WTC11 (cell line): ENCODE measurements around the gene KPNB1.

Experiments used
- JUN ChIP-seq: sonication (generic); formaldehyde crosslinking; IDR thresholded peaks from 2 replicates; pipeline ENCODE4 v1.8.0; 2023; ENCODE audit warnings: mild to moderate bottlenecking, missing genetic modification reagents
- NFYB ChIP-seq: sonication (generic); formaldehyde crosslinking; conservative IDR thresholded peaks from 2 replicates; pipeline ENCODE4 v1.8.0; 2022; ENCODE audit warnings: low read depth, missing genetic modification reagents
- ZNF138 ChIP-seq: sonication (generic); formaldehyde crosslinking; conservative IDR thresholded peaks from 2 replicates; pipeline ENCODE4 v1.8.1; 2022; ENCODE audit warnings: mild to moderate bottlenecking, moderate library complexity, missing genetic modification reagents
- TF ChIP-seq, protein P1 (sequence below): fragments of 200-600 bp; IDR thresholded peaks from 2 replicates; pipeline ENCODE4 v1.8.0; 2022; ENCODE audit warnings: antibody characterized with exemption
- TF ChIP-seq, protein P2 (sequence below): sonication (generic); formaldehyde crosslinking; IDR thresholded peaks from 2 replicates; pipeline ENCODE4 v1.8.1; 2023; ENCODE audit warnings: mild to moderate bottlenecking, moderate library complexity, missing genetic modification reagents
- TF ChIP-seq, protein P3 (sequence below): sonication (generic); formaldehyde crosslinking; IDR thresholded peaks from 2 replicates; pipeline ENCODE4 v1.8.1; 2023; ENCODE audit warnings: mild to moderate bottlenecking, missing genetic modification reagents, moderate library complexity
- TF ChIP-seq, protein P4 (sequence below): fragments of 250-450 bp; sonication (Bioruptor Pico); IDR thresholded peaks from 2 replicates; pipeline ENCODE4 v1.9.0; 2021; ENCODE audit warnings: mild to moderate bottlenecking

DNA sequence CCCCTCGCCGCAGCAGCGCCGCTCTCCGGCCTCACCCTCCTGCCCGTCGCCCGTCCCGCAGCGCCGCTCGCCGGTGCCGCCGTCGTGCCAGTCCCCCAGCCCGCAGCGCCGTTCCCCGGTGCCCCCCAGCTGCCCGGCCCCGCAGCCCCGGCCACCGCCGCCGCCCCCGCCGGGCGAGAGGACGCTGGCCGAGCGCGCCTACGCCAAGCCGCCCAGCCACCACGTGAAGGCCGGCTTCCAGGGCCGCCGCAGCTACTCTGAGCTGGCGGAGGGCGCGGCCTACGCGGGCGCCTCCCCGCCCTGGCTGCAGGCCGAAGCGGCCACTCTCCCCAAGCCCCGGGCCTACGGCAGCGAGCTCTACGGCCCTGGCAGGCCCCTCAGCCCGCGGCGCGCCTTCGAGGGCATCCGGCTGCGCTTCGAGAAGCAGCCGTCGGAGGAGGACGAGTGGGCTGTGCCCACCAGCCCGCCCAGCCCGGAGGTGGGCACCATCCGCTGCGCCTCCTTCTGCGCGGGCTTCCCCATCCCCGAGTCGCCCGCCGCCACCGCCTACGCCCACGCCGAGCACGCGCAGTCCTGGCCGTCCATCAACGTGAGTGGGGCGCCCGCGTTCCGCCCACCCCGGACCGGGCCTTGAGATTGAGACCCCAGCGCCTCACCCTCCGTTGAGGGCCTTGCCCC lies 59.3 kb downstream of the KPNB1 start:
- TF ChIP-seq, protein P1, sequence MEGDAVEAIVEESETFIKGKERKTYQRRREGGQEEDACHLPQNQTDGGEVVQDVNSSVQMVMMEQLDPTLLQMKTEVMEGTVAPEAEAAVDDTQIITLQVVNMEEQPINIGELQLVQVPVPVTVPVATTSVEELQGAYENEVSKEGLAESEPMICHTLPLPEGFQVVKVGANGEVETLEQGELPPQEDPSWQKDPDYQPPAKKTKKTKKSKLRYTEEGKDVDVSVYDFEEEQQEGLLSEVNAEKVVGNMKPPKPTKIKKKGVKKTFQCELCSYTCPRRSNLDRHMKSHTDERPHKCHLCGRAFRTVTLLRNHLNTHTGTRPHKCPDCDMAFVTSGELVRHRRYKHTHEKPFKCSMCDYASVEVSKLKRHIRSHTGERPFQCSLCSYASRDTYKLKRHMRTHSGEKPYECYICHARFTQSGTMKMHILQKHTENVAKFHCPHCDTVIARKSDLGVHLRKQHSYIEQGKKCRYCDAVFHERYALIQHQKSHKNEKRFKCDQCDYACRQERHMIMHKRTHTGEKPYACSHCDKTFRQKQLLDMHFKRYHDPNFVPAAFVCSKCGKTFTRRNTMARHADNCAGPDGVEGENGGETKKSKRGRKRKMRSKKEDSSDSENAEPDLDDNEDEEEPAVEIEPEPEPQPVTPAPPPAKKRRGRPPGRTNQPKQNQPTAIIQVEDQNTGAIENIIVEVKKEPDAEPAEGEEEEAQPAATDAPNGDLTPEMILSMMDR, result no peak
- TF ChIP-seq, protein P2, sequence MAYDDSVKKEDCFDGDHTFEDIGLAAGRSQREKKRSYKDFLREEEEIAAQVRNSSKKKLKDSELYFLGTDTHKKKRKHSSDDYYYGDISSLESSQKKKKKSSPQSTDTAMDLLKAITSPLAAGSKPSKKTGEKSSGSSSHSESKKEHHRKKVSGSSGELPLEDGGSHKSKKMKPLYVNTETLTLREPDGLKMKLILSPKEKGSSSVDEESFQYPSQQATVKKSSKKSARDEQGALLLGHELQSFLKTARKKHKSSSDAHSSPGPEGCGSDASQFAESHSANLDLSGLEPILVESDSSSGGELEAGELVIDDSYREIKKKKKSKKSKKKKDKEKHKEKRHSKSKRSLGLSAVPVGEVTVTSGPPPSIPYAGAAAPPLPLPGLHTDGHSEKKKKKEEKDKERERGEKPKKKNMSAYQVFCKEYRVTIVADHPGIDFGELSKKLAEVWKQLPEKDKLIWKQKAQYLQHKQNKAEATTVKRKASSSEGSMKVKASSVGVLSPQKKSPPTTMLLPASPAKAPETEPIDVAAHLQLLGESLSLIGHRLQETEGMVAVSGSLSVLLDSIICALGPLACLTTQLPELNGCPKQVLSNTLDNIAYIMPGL (CRISPR knock-in tag), result 0 out of 2 replicates have a peak, but pooled peaks have one; percentile 45
- TF ChIP-seq, protein P3, sequence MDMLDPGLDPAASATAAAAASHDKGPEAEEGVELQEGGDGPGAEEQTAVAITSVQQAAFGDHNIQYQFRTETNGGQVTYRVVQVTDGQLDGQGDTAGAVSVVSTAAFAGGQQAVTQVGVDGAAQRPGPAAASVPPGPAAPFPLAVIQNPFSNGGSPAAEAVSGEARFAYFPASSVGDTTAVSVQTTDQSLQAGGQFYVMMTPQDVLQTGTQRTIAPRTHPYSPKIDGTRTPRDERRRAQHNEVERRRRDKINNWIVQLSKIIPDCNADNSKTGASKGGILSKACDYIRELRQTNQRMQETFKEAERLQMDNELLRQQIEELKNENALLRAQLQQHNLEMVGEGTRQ (CRISPR knock-in tag), result 0 out of 2 replicates have a peak, but pooled peaks have one; percentile 13
- TF ChIP-seq JUN (CRISPR knock-in tag) (no peak), ZNF138 (CRISPR knock-in tag) (no peak), NFYB (no peak)
- TF ChIP-seq, protein P4, sequence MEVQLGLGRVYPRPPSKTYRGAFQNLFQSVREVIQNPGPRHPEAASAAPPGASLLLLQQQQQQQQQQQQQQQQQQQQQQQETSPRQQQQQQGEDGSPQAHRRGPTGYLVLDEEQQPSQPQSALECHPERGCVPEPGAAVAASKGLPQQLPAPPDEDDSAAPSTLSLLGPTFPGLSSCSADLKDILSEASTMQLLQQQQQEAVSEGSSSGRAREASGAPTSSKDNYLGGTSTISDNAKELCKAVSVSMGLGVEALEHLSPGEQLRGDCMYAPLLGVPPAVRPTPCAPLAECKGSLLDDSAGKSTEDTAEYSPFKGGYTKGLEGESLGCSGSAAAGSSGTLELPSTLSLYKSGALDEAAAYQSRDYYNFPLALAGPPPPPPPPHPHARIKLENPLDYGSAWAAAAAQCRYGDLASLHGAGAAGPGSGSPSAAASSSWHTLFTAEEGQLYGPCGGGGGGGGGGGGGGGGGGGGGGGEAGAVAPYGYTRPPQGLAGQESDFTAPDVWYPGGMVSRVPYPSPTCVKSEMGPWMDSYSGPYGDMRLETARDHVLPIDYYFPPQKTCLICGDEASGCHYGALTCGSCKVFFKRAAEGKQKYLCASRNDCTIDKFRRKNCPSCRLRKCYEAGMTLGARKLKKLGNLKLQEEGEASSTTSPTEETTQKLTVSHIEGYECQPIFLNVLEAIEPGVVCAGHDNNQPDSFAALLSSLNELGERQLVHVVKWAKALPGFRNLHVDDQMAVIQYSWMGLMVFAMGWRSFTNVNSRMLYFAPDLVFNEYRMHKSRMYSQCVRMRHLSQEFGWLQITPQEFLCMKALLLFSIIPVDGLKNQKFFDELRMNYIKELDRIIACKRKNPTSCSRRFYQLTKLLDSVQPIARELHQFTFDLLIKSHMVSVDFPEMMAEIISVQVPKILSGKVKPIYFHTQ (CRISPR knock-in tag), result no peak
